Right forelimb (tissue), 1 donor: ENCODE data around the gene FRS3.

ENCODE experiments used
- DNase-seq: peaks from one replicate; pipeline ENCODE4 v3.0.0-alpha.2; 2018

FRS3 gene

DNA sequence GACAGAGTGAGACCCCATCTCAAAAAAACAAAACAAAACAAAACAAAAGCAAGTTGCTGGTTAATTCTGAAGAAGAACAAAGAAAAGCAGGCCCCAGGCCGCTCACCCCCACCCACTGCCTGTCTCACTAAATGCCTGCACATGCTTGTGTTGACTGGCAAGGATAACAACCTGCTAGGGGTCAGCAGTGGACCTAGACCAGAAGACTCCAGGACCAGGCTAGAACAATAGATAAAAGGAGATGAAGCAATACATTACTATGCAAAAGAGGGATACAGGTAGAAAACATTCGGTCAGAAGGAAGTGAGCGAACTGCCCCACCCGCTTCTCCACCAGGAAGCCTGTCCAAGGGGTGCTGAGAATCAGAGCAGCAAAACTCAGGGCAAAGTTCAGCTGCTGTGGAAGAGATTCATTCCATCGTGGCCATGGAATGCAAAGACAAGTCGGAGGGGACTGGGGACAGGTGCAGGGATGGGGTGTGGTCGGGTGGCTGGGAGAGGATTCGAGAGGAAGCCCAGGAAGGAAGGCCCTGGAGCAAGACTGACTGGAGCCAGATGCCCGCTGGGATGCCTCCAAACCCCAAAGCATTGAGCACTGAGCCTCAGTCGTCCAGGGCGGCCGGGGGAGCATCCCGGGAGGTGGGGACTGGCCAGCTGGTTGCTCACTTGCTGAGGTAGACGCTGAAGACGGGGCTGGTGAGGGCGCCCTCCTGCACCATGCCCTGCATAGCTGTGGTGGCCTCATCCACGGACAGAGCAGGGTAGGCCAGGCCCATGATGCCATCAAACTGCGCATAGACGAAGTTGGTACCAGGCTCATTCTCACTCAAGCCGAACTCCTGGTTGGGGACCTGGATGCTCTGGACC is 37.8 kb downstream of the FRS3 start:
- no peak for DNase-seq

DNA sequence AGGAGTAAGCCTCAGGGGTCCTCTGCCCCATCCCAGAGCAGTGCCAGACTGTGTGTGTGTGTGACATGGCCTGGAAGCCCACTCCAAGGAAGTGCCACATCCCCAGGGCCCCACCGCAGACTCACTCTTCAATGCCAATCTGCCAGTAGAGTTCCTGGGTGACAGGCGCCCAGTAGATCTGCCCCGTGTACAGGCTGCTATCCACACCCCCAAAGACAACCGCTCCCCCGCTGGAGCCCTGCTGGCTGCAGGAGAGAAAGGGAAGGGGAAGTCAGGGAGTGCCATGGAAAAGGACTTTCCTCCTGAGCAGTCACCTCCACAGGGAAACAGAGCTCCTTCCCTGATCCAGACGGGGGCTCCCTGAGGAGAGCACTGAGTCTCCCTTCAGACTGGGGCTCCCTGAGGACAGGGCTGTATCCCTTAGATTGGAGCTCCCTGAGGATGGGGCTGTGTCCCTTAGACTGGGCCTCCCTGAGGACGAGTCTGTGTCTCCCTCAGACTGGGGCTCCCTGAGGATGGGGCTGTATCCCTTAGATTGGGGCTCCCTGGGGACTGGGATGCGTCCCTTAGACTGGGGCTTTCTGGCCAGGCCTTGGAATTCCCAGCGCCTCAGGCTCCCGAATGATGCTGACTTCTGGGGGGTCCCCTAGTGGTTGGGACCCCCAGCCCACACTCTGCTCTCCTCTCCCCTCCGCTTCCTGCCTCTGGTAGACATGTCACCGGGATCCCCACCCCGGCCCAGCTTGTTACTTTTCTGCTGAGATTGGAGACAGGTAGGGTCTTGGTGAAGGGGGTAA is 39.1 kb downstream of the FRS3 start:
- DNase-seq = no peak

DNA sequence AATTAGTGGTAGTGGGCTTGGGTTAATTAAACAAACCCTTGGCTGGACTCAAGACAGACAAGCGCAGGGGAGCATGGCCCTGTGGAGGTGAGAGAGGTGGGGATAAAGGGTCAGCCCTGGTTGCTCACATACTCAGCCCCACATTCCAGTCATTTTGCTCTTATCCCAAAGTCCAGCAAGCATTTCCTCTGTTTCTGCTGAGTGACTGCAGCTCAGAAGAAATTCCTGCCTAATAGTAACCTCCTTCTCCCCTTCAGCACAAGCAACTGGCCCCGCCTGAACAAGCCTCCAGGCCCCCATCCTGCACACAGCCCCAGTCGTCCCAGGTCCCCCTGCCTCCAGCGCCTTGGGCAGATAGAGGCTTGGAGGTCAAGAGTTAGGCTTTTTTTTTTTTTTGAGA is 40.7 kb downstream of the FRS3 start:
- DNase-seq = no peak

DNA sequence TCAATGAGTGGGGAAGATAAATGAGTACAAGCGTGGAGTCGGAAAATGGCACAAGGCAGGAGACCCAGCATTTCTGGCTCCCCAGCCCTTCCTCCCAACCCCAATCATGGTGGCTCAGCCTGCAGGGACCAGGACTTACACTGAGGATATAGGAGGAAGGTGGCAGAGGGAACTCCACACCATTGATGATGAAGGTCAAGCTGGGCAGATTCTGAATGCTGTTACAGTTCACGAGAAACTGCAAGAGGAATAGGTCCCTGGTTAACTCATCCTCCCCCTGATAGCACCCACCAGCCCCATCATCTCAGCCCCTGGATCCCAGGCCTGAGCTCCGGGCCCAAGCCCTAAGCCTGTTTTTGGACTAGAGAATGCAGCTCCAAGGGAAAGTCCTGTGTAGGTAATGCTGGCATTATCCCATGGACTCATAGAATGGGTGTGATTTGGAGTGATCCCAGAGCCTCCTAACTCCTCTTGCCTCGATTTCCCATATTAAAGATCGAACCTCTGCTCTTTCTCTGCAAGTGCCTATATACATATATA is 42.0 kb downstream of the FRS3 start:
- no peak for DNase-seq

DNA sequence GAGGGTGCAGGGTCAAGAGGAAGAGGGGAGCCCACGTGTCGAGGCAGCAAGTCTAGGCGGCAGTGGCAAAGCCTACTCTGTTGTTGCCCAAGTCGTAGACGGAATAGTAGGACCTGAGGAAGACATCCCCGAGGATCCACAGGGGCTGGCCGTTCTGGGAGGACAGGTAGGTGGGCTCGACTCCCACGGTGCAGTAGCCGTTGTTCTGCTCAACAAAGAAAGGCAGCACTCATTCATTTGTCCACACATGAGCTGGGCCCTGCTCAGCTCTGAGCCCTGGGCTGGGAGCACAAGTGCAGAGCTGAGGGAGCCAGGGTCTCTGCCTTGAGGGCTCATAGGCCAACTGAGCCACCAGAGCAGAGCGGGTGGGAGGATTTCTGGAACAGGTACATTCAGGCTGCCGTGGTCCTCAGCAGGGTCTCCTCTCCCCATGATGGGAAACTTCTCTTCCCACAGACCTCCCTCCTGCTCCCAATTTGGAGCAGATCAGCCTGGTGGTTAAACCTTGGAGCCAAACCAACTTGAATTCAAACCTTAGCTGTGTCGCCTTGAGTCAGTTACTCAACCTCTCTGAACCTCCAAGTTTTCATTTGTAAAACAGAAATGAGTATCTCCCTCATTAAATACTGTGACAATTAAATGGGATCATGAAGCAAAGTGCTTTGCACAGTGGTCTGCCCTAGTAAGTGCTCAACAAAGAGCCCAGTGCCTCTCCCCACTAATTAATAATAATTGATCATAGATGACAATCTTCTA is 42.7 kb downstream of the FRS3 start:
- no peak for DNase-seq

DNA sequence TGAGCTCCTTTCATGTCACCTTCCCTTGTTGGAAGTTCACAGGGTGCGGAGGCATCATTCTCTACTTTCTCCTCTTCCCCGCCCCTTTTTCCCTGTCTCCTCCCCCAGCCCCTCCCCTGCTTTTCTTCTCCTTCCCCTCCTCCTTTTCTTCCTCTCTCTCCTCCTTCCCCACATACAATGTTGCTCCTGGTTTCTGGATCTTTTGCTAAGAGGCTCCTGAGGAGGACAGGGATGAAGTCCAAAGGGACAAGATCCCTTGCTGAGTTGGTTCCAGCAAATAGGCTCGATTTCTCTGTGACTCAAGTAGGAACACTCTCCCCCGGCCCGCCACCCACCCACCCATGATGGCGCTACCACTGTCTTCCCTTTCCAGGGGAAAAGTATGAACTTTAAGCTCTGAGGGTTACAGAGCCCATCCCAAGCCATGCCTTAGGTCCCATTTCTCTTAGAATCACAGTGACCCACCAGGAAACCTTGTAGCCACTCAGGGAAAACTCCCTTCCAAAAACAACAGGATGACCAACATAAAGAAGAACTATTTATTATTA is 43.4 kb downstream of the FRS3 start:
- DNase-seq = no peak

DNA sequence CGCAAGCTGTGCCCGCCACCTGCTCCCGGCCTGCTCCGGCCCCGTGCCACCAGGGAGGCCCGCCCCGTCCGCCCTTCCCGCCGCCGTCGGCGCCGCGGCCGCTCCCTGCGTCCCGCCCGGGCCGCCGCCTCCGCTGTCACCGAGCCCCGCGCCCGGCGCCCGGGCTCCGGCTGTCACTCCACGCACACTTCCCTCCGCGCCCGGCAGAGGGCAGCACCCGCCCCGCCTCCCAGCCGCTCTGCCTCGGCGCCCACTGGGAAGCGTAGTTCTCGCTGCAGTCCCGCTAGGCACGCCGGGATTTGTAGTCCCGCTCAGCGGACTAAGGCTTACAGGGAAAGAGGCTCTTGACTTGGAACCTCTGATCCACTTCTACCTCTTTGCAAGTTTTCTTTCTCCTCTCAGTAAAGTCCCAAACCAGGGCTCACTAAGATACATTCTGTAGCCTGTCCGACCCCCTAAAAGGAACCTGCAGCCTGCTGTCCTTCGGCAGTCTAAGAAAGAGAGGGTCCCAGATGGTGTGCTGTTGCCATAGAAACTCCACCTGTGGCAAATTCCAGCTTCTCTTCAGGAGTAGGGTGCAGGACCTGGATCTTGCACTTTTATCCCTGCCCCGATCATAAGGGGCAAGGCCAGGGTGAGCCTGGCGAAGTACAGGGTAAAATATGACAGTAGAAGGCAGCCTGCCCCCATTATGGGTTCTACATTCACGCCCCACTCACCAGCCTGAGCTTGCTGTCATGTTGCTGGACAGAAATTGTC is 44.1 kb downstream of the FRS3 start, which contains the start of gene TFEB:
Gene TFEB (minus strand): TSS at position 182 of the 759 bp plus-strand sequence. CDS start 44,395 bp downstream, outside the sequence.
- DNase-seq = peak; percentile 97

DNA sequence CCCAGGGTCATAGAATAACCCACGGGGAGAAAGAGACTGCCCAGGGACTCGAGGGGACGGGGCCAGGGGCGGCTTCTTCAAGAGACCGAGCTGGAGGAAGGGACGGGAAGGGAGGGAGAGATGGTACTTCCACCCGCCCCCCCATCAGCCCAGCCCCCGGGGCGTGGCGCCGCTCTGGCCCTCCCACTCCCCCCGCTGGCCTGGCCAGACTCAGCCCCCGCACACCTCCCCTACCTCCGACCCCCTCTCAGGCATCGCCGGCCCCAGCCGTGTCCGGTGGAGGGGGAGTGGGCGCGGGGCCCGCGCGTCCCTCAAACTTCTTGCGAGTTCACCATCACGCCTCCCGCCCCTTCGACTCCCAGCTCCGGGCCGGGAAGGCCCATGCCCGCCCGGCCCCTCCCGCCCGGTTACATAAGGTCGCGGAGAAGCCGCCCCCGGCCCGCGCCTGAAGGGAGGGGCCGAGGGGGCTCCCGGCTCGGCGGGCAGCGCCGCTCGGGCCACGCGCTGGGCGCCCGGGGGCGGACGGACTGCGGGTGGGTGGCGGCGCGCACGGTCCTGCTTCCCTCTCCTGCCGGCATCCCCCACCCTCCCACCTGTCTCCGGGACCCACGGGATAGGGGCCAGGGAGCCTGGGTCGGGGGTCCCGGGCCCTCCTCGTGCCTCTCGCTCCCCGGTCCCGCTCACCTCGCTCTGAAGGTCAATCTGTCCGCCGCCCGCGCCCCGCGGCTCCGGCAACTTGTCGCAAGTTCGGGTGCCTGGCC is 44.9 kb downstream of the FRS3 start:
- no peak for DNase-seq

DNA sequence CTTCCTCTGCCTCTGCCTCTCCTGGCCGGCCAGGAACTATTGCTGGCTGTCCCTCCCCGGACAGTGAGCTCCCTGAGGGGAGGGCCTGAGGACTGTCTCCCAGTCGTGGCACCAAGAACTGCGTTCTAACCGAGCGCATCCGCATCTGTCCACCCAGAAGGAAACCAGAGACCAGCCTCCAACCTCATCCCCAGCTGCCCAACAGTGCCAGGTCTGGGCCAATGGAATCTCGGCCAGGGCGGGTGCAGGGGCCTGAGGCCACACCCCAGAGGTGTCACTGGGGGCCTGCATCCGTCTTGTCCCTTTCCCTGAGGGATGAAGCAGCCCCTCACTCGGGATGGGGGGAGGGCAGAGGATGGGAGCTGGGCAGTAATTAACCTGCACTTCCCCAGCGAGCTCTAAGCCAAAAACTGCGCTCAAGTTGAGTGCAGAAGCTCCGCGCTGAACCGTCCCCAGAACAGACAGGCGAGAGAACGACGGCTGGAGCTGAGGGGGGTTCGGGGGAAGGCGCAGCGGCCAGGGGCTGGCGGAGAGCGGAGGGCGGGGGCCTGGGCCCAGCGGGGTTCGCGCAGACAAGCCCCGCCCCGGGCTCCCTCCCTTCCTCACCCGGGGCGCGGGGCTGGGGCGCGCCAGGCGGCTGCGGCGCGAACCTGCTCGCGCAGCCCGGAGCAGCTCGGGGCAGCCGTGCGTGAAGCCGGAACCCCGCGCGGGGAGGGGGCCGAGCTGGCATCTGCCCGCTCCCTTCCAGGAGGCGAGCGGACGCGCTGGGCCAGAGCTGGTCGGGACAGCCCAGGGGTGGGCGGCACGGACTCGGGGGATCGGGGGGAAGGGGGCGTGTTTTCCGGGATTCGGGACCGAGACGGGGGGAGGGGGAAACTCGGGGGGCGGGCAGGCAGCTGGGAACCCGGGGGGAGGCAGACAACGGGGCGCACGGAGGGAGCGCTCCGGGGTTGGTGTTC is 45.7 kb downstream of the FRS3 start:
- DNase-seq = peak; percentile 90

DNA sequence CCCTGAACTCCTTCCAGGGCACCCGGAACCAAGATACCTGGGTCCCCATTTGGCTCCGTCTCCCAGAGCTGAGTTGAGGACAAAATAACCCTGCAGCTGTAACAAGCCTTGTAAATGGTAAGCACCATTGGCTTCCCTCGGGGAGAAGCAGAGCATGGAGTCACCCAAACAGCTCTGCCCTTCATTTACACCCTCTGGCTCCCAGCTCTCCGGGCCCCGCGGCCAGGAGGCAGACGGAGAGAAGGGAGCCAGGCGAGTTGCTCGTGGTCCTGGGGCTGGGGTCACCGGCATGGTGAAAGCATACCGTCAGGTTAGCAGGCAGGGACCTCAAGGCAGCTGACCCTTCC is 46.4 kb downstream of the FRS3 start:
- DNase-seq = no peak

DNA sequence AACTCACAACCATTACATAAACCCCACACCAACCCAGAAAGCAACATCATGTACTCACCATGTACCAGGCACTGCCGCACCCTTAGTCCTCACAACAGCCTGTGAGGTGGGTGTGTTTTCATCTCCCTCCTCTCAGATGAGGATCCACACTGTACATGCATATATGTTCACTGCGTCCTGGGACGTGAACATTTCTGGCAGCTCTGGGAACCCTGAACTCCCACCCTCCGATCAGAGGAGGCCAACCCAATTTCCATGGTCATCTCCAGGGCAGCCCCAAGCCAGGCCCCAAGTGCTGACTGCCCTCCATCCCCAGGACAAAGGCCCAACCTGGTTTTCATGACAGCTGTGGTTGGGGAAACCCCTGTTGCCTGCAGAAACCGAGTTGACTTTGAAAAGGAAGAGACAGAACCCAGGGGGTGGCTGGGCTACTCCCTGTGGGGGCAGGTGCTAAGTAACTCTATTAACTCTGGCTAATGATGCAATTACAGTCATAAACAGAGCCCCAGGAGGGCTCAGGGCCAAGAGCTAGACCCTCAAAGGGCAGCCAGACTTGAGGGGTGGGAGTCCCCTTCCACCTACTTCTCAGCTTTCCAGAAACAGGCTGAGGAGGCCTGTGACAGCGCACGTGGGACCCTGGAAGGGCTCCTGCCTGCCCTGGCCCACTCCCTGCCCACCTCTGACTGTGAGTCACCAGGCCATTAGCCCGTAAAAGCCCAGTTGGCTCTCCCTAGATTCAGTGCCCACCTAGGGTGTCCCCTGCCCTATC is 46.9 kb downstream of the FRS3 start:
- no peak for DNase-seq

DNA sequence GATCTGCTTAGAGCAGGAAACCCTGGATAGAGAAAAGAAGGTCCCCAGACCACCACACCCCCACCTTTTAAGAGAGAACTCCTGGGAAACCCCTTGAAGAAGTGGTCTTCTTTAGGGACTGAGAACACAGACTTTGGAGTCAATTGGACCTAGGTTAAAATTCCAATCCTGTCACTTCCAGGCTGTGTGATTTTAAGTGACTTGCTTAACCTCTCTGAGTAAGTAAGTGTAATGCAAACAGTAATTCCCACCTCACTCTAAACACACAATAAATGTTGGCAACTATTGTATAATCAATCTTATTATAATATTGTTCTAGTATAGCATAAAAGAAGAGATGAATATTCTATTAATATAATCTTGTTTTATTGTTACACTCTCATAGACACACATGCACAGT is 47.6 kb downstream of the FRS3 start:
- DNase-seq = no peak

DNA sequence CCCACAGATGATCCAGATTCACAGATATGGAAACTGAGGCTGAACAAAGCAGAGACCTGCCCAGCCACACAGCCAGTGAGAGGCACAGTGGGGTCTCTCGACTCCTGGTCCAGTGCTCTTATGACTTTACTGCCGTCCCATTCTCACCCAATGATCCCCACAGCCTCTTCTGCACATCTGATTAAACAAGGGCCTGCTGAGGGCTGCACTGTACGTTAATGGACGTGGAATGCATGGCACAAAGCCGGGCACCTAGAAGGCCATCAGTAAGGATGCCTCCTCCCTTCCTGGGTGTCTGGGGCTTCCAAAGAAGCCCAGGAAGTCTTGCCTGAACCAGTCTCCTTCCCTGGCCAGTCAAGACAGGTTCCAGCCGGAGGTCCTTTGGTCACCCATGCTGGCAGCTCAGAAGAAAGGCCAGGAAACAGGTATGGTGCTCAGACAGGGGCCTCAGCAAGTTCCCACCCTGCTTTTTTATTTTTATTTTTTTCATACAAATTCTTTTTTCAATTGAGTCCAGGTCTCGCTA is 48.1 kb downstream of the FRS3 start:
- DNase-seq = no peak

DNA sequence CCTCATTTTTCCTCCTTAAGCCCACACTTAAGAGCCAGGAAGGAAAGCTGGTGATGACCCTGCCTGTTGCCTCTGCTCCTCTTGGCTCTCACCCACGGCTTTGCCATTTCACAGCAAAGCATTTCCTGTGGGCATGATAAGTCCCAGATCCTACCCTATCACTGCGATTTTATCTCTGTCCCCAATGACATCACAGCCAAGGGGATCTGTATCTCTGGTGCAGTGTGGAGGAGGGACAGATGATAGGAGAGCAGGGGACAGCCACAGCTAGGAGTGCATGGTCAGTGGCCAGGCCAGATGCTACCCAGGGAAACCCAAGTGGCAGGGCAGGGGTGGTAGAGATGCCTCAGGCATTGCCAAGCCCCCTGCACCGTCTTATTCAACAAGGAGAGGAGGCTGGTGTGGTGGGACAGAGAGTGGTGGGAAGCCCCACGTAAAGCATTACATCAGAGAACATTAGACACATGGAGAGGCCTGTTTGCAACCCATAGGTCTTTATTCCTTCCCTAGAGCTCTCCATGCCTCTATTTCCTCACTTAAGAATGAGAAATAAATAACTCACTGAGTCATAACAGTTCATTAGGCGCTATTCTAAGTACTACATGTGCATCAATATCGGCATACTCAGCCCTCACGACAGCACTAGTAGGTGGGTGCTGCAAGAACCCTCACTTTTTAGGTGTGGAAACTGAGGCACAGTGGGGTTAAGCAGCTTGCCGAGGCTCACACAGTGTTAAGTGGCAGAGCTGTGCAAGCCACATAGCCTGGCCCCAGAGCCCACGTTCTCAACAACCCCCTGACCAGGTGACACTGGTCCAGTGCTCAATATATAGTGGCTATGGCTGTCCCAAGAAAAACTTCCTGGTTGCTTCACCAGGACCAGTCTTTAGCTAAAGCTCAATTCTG is 48.9 kb downstream of the FRS3 start:
- no peak for DNase-seq

DNA sequence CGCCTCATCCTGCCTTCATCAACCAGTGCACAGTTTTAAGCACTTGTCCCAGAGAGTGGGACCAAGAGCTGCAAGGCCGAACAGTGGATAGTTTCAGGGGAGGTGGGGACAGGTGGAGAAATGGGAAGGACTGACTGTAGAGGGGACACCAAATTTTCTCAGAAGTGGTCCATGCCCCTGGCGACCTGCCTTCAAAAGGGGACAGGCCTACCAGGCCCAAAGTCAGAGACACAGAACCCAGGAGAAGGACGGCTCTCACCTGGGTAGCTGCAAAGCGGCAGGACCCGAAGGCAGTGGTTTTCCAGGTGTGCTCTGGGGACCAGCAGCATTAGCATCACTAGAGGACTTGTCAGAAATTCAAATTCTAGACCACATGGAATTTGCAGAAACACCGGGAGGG is 50.1 kb downstream of the FRS3 start:
- DNase-seq = no peak

DNA sequence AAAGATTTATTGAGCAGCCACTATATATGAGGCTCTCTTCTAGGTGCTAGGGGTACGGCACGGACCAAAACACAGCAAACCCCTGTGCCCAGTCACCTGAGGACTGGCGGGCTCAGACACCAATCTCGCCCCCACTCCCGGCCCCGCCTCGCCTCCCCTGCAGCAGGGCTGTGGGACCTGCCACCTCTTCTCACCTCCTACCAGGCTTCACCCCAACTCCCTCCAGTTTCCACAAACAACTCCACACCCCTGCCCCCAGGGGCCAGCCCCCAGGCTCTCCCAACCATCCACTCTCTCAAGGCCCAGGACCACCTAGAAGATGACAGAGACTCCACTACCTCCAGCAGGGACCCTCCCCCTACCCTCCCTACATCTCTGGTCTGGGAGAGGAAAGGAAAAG is 50.7 kb downstream of the FRS3 start:
- no peak for DNase-seq

DNA sequence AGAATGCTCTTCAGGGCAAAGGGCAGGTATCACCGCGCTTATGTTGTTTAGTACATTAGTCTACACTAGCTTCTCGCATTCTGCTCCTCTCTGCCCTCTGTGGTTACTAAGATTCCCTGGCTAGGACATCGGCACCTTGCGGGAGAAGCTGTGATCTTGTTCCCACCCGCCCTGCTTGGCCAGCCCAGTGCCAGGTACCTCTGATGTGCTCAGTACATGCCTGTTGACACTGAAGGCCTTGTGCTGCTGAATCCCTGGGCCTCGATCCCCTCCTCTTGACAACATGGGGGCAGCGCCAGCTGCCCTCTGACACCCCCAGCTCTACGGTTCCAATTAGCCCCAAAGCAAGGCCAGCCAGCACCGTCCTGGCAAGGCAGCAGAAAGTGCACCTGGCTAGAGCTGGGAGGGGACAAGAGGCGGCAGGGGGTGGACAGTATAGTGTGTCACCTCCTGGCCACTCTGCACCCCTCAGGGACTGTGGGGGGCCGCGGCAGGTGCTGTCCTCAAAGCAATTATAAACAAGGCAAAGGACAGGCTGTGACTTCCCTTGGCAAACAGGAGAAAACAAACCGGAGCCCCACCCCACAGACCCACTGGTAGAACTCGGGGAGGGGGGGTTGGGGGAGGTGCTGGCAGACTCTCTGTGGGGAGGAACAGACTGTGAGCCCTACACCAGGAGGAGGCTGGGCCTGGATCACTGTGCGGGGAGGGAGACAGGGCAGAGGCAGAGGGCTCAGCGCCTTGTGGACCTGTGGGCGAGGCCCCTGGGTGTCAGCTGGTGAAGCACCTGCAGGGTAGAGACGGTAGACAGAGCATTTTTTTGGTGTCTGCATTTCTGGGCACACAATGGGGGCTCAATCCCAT is 51.4 kb downstream of the FRS3 start:
- DNase-seq = no peak
